GM13976 (cell line): ENCODE measurements around the gene SPRYD4.

Experiments used
- DNase-seq: peaks from one replicate; pipeline ENCODE4 v3.0.0; 2012; ENCODE audit warnings: low spot score
- in situ Hi-C: fragments of 300-500 bp; cut with MboI; formaldehyde crosslinking; loops from one replicate; pipeline ENCODE4 v1.12.0; 2022; ENCODE audit warnings: low sequenced_read_pairs, mixed read lengths, inconsistent platforms; ENCODE audit not compliant: unreplicated experiment
- TF ChIP-seq, protein P1 (sequence below): IDR thresholded peaks from 2 replicates; pipeline ENCODE4 v1.5.1; 2012; ENCODE audit warnings: borderline replicate concordance, mild to moderate bottlenecking; ENCODE audit not compliant: insufficient read depth; ENCODE audit errors: extremely low read depth, missing control alignments, control extremely low read depth

Gene SPRYD4

GRCh38 chr12:56474389-56474788, 6.0 kb downstream of the SPRYD4 start:
- TF ChIP-seq, protein P1, sequence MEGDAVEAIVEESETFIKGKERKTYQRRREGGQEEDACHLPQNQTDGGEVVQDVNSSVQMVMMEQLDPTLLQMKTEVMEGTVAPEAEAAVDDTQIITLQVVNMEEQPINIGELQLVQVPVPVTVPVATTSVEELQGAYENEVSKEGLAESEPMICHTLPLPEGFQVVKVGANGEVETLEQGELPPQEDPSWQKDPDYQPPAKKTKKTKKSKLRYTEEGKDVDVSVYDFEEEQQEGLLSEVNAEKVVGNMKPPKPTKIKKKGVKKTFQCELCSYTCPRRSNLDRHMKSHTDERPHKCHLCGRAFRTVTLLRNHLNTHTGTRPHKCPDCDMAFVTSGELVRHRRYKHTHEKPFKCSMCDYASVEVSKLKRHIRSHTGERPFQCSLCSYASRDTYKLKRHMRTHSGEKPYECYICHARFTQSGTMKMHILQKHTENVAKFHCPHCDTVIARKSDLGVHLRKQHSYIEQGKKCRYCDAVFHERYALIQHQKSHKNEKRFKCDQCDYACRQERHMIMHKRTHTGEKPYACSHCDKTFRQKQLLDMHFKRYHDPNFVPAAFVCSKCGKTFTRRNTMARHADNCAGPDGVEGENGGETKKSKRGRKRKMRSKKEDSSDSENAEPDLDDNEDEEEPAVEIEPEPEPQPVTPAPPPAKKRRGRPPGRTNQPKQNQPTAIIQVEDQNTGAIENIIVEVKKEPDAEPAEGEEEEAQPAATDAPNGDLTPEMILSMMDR = no peak
- in situ Hi-C loops = loop anchor here (25.0 kb wide), 1 partner anchor 262 kb away; the partner anchor contains the start of genes NABP2 and RNF41
- DNase-seq = no peak

DNA sequence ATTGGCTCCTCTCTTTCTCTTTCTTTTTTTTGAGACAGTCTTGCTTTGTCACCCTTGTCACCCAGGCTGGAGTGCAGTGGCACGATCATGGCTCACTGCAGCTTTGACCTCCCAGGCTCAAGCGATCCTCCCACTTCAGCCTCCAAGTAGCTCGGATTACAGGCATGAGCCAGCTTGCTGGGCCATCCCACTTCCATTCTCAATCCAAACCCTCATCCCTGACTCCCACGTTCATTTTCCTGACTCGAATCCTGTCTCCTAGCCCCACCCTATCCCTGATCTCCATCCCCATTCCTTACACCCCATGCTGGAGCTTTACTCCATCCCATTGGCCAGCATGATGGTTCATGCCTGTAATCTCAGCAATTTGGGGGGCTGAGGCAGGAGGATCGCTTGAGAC, 7.8 kb downstream of the SPRYD4 start:
- in situ Hi-C loops = no loop called here

GRCh38 chr12:56476972-56477432, 8.6 kb downstream of the SPRYD4 start:
- DNase-seq = no peak
- in situ Hi-C loops = no loop called here
- TF ChIP-seq, protein P1 = no peak

More for the DNA sequence above, 7.8 kb downstream of the SPRYD4 start:
- TF ChIP-seq, protein P1 = no peak
- no peak for DNase-seq

DNA sequence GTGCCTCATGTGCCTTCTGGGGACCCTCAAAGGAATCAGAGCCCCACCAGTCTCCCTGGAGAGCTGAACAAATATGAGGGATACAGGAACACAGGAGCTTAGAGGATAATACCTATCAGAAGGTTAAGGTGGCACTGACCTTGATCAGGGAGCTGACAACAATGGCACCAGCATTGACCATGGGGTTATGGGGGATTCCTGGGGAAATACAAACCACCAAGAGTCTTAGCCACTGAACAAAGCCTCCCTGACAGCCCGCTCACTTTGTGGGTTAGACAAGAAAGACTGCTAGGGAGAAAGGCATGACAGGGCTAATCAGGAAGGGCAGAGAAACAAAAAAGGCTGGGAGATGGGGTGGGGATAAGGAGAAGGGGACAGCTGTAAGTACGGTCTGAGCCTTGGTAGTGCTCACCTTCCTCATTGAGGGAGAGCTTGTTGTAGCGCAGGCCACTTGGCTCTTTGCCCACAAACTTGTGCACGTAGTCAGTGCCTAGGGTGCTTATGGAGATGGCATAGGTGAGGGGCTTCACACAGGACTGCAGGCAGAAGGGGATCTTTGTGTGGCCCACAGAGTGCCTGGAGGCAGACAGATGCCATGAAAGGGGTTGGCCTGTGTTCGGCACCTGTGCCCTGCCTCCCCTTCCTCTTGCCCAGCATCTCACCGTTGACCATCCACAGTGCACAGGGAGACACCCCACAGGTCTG, 9.3 kb downstream of the SPRYD4 start:
- in situ Hi-C loops = no loop called here
- TF ChIP-seq, protein P1 = no peak
- DNase-seq = no peak

- no peak for DNase-seq
- TF ChIP-seq, protein P1 = no peak
- in situ Hi-C loops = no loop called here
Observed at GRCh38 chr12:56479625-56480024, 11.2 kb downstream of the SPRYD4 start.

- in situ Hi-C loops = no loop called here
- no peak for DNase-seq
- TF ChIP-seq, protein P1 = no peak
Observed at GRCh38 chr12:56484566-56484965, 16.2 kb downstream of the SPRYD4 start.
